ENCODE data around the gene SS18L1.
"Not testable (repeated sequence)": the region's sequence is repeated elsewhere in the genome, so short reads cannot be mapped to it uniquely, and the experiment has no call there.

The SS18L1 gene, protein sequence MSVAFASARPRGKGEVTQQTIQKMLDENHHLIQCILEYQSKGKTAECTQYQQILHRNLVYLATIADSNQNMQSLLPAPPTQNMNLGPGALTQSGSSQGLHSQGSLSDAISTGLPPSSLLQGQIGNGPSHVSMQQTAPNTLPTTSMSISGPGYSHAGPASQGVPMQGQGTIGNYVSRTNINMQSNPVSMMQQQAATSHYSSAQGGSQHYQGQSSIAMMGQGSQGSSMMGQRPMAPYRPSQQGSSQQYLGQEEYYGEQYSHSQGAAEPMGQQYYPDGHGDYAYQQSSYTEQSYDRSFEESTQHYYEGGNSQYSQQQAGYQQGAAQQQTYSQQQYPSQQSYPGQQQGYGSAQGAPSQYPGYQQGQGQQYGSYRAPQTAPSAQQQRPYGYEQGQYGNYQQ

DNA sequence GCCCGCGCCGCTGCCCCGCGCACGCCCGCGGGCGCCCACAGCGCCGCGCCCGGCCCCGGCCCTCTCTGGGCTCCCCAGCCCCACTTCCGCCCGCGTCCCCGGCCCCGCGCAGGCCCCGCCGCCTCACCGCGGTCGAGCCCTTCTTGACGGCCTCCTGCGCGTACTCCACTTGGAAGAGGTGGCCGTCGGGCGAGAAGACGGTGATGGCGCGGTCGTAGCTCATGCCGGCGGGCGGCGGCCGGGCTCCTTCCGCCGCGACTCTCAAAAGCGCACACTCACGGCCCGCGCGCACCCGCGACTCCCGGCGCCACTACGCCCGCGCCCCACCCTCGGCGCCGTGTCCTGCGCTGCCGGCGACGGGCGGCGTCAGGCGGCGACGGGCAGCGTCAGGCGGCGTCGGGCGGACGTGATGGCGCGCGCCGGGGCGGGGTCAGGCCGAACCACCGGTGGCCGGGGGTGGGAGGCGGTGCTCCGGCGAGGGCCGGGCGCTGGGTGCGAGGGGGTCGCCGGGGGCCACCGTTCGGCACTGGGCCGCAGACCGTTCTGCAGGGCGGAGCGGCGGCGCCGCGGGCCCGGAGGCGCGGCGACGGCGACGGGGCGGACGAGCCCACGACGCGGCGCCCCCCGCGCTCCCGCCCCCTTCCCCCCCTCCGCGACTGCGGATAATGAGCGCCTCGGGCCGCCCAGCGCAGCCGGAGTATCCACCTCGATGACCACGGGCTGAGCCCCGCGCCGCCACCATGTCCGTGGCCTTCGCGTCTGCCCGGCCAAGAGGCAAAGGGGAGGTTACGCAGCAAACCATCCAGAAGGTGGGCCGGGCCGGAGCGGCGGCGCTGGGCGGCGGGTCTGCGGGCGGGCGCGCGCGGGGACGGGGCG, at the start of gene SS18L1, which contains the start of gene PSMA7:
TSS of gene SS18L1 (plus strand) at position 689 of the 876 bp plus-strand sequence. CDS start at position 741, 52 bp downstream.
TSS of gene PSMA7 (minus strand) at position 314 of the 876 bp plus-strand sequence. CDS start at position 223, 91 bp downstream.
- peak; percentile 86 for DNase-seq

DNA sequence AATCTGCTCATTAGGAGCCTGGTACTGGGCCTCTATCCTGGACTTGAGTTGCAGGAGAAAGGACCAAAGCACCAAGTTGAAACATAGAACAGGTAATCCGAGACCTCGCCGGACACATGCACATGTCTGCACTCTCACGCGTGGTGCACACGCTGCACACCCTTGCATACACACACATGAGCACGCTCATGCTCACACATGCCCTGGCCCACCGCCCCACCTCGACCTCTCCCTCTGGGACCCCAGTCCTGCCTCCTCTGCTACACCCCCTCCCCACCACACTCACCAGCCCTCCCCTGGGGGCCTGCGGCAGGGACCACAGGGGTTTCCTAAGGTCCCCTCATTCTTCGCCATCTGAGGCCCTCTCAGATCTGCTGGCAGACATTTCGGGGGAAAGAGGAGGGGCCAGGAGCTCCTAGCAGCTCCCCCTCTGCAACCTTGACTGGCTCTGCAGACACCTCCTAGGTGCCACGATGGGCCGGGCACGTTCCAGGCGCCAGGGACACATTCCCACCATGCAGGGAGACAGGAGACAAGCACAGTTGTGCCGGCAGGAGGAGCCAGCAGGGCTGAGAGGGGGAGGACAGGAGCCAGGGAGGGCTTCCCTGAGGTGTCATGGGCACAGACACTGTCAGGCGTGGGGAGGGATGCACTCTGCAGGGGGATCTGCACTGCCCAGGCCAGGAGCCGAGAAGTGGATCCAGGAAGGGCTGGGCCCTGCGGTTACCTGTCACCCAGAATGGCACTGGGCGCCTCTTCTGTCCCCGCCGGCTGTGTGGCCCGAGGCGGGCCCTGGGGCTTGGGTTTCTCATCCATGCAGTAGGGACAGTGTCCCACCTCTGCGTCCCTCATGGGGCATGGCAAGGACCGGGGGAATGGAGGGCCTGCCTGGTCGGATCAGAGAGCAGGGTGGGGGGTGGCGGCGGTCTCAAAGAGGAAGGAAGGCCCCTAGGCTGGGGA, 46.9 kb upstream of the SS18L1 start:
- no peak for DNase-seq

DNA sequence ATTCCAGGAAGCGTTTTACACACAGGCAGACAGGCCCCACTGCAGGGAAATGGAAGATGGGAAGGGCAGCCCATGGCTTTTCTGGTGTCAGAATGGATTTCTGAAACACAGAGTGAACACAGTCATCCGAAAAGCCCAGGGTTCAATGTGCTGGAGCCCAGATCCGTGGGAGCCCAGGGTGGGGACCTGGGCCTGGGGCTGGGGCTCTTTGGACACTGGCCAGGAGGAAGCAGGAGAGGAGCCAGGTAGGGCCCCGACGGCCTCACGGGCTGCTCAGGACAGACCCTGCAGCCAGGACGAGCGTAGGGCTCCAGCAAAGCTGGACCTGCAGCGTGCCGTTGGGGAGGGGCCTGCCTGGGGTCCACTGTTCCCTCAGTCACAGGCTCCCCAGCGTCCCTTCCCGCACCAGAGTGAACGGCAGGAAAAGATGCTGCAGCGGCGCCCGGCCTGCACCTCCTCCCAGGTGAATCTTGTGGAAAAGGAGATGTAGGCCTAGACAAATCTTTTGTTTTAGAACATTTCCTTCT, 45.6 kb upstream of the SS18L1 start:
- no peak for DNase-seq

DNA sequence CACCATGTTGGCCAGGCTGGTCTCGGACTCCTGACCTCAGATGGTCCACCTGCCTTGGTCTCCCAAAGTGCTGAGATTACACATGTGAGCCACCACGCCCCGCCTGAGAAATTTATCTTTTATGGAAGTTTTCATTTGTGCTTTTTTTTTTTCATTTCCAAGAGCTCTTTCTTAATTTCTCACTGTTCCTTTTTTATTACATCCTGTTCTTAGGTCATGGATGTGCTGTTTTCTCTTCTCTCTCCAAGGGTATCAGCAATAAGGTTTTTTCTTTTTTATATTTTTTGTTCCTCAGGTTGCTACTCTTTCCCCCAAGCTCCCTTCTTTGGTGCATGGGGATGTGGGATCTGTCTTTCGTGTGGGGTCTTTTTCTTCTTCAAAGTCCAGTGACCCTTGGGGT, 42.5 kb upstream of the SS18L1 start:
- no peak for DNase-seq

DNA sequence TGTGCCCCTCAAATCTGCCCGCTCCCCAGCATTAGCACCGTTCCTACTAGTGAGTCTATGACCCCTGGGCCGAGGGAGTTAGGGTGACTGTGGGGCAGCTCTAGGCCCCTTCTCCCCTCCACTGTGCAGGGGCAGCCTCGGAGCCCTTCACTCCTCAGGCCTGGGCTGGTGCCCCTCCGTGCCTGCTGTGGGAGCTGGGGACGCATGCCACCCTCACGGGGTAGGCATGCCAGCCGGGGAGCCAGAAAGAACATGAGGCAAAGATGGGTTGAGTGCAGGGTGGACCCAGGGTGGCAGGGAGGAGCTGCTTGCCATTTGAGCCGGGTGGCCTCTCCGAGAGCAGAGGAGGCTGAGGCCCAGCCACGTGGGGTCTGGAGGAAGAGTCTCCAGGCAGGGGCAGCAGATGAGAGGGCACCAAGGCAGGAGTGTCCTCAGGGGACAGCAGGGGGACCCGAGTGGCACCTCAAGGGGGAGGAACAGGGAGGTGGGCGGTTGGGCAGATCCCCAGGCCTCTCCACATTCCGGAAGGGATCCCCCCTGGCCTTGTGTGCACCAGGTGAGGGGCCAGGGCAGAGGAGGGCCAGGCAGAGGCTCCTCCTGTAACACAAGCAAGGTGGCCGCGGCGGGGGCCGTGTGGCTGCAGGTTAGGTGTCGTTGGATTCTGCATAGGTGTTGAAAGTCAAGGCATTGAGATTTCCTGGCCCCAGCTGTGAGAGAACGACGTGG, 39.9 kb upstream of the SS18L1 start:
- DNase-seq = no peak

DNA sequence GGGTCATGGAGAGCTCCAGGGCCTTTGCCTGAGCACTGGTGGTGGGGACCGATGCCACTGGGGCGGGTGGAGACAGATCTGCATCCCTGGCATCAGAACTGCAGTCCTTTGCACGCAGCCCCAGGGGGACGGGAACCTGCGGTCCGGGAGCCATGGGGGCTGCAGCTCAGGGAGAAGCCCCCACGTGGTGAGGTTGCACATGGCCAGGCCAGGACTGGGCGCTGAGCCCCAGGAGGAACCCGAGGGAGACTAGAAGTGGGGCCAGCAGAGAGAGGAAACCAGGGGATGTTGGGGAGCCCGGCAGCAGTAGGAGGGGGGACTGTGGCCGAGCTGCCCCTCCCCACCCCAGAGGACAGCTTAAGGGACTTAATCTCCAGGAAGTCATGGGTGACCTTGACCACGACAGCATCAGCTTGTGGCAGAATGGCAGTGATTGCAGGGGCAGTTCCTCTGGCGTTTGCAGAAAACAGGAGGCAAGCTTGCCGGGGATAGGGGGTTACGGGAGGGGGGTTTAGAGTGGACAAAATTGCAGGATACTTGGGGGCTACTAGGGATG, 39.3 kb upstream of the SS18L1 start:
- no peak for DNase-seq

DNA sequence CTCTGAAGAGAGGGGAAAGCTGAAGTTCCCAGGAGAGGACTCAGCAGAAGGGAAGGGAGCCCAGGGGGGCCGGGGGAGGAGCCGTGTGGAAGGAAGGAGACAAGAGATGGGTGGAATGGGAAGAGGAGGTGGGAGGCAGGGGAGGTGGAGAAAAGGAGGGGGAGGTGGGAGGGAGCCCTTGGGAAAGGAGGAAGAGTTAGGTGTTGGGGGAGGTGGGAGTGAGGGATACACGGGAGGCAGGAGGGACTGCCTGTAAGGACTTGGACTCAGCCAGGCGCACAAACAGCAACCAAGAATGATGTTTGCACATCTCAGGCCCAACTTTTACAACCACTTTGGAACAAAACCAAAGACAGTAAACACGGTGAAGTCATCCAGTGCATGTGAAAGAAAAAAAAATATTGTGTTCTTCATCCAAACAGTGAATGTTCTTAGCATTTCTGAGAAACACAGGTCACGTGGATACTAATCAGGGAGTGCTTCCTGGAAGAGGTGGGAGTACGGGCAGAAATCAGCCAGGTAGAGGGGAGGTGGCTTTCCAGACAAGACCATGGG, 38.7 kb upstream of the SS18L1 start:
- DNase-seq = no peak

DNA sequence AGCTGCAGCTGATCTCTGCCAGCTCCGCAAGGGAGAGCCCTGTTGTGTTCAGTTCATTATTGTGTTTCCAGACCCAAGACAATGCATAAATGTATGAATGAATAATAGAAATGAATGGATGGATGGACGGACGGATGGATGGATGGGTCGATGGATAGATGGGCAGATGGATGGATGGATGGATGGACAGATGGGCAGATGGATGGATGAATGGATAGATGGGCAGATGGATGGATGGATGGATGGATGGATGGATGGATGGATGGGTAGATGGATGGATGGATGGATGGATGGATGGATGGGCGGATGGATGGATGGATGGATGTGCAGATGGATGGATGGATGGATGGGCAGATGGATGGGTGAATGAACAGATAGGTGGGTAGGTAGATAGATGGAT, 38.0 kb upstream of the SS18L1 start:
- no peak for DNase-seq

DNA sequence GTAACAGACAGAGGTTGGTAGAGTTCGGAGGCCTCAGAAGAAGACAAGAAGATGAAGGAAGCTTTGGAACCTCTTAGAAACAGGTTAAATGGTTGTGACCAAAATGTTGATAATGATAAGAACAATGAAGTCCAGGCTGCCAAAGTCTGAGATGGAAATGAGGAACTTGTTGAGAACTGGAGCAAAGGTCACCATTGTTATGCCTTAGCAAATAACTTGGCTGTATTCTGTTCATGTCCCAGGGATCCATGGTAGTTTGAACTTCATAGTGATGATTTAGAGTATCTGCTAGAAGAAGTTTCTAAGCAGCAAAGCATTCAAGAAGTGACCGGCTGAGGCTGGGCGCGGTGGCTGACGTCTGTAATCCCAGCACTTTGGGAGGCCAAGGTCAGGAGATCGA, 32.4 kb upstream of the SS18L1 start:
- DNase-seq = no peak

DNA sequence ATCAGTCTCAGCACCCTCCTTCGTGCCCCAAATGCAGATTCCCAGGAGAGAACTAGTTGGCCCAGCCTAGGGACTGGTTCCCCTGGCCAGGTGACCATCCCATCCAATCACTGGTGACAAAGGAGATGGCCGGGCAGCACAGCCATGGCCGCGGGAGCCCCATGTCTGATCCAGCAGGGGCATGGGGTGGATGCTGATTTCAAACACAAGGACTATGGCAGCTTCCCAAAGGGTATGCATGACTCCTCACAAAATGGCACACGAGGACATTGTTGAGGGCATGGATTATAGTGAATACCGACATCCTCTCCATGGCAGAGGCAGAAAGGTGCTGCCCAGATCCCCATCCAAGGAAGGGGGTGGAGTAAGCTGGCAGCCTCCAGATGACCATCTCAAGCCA, 31.2 kb upstream of the SS18L1 start:
- DNase-seq = no peak

DNA sequence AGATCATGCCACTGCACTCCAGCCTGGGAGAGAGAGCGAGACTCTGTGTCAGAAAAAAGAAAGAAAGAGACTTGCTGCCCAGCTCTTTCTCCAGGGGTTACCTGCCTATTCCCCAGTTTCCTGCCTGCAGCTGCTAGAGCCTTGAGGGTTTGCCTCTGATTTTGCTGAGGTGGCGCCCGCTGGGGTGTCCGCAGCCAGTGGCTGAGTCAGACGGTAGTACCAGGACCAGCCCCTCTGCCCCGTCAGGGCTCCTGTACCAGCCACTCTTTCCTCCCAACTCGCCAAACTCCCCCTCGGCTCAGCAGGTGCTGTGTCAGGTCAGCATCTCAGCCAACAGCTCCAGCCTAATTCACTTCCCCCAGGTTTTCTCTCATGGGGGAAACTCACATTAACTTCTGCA, 28.7 kb upstream of the SS18L1 start:
- DNase-seq = no peak

DNA sequence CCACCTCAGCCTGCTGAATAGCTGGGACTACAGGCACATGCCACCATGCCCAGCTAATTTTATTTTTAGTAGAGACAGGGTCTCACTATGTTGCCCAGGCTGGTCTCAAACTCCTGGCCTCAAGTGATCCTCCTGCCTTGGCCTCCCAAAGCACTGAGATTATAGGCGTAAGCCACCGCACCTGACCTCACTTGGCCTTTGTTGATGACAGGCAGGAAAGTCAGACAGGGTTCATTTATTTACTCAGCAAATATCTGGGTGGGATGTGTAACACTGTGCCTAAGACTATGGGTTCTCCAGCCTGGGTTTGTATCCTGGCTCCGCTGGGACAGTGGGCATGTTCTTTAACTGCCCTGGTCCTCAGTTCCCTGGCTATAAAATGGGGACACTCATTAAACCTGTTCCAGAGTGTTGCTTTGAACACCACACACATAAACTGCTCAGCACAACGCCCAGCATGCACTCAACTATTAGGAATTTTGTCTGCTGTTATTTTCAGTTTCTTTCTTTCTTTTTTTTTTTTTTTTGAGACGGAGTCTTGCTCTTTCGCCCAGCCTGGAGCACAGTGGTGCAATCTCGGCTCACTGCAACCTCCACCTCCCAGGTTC, 27.7 kb upstream of the SS18L1 start:
- DNase-seq = not testable (repeated sequence)

DNA sequence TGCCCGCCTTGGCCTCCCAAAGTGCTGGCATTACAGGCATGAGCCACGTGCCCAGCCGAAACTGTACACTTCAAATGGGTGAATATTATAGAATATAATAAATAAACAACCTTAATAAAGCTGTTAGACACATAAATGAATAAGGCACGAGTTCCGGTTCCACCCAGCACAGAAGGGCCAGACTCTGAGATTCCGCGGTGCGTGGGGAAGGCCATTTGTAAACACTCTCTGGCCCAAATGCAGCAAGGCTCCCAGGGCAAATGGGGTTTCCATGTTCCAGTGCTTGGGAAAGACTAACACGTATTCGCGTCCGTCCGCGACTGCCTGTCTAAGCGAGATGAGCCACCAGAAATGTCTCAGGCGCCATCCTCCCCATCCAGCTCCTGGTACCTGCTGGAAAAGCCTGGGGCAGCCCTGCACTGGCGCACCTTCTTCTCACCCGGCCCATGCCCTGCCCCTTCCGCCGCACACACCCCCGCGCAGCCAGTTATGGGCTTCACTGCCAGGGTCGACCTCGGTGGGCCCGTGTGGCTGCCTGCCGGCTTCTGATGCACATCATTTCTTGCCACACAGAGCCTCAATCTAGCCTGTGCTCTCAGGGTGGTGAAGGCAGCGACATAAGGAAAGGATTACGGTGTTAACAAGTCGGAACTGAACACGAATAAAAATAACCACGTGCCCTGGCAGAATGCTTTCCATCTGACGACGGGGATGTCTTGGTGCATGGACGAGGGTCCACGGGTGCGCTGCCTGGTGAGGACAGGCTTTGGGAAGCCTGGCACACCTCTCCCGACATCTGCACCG, 26.8 kb upstream of the SS18L1 start:
- no peak for DNase-seq

DNA sequence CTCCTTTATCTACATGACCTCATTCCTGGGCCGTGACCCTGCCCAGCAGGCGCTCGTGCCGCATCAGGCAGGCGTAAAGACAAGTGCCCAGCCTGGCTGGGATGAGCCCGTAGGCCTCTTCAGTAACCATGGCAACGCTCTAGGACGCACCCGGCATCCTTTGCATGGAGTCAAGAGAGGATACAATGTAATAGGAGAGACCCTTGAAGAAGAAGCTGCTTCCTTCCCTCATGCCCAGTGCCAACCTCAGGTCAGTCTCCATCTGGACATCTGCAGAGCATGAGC, 26.3 kb upstream of the SS18L1 start:
- no peak for DNase-seq

DNA sequence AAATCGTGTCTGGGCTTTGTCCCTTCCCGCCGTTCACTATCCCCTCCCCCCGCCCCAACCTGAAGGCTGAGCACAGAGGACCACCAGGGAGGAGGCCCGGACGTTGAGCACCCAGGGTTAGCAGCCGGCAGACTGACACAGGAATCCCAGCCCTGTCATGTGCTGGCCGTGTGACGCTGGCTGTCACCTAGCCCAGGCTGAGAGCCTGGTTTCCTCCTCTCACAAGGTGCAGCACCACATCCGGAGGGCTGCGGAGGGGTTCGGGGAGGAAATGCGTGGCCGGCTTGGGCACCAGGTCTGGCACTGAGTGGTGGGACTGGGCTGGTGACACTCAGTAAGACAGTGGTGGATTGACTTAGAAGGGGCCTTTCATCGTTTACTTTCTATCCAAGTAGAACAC, 25.9 kb upstream of the SS18L1 start:
- DNase-seq = no peak

DNA sequence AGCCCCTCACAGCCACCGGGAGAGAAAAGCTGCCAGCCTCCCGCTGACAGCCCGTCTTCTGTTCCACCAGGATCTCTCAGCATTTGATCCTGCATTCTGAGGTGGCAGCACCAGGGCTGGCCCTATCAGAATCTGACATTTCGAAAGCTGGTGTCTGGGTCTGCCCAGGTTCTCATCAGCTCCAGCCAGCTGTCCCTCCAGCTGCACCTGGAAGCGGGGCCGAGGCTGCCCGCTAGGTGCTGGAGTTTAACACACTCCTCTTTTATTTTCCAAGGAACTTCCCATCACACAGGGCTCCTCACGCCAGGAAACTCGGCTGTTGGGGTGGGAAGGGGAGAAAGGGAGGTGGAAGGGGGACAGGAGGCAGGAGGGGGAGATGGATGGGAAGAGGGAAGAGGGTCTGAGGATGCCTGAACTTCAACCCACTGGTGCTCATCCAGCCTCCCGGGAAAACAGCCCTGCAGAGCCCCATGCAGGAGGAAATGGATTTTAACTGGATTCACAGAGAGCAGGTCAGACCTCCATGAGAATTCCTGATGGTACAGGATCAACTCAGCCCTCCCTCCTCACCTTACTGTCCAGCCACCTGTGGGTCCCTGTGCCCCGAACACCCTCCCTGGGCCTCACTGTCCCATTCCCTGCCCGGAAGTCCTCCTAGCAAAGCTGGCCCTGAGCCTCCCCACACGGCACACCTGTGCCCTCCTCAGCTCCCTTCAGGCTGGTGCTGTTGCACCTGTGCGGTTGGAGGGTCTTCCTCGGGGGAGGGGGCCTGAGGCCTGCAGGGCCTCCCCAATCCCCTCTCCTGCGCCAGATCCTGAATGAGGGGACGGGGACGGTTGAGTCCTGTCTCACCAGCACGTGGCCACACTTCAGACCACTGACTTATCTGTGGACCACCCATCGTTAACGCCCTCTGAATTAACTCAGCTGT, 25.2 kb upstream of the SS18L1 start:
- DNase-seq = no peak

DNA sequence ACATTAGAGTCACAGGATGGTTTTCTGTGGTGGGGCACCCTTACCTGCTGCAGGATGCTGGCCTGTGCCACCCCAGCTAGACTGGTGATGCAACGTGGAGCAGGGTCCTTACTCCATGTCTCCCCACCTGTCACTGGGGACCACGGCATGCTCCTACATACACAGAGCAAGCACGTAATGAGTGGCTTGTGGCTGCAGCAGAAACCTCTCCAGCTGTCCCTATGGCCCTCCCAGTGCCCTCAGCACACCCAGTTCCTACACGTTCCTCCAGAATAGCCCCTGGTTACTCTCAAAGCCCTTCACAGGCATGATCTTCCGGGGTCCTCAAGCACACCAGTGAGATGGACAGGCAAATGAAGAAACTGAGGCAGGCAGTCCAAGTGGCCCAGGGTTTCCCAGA, 24.5 kb upstream of the SS18L1 start:
- no peak for DNase-seq

DNA sequence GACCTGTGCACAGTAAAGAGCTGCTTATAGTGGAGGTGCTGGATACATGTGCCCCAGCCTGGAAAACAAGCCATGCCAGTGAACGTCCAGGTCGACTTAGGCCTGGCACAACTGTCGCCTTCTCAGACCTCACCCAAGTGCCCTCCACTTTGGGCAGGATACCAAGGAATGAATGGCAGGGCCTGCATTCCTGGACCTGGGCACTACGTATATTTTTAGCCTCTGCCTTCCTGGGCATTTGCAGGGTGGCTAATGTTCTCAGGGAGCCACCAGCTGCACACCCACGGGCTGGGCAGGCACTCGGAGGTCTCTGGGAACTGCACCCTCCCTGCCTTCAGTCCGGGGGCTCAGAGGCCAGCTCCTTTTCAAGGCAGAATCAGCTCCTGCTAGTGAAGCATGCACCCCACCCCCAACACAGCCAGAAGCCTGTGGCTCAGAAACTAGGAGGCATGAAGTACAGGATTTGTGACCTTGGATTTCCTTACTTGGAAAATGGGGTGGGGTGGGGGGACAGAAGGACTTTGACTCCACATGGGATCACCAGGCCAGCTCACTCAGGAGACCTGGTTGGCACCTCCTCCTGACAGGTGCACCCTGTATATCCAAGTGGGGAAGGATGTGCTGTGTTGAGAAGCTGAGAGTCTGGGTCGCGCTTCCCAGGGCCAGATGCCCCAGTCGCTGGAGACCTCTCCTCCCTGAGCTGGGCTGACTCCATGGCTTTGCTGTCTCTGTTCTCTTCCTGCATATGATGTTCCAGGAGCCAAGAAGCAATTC, 23.8 kb upstream of the SS18L1 start:
- DNase-seq = no peak

Data from islet precursor cell (in vitro differentiated cells).